Smooth muscle cell (in vitro differentiated cells): Measurements from ENCODE around the gene MACROD1. TPM values are rescaled to one million over a fixed set of nuclear protein-coding genes. Genes with fewer than 3 reads are reported as not detected.

Experiments used
- DNase-seq: peaks from one replicate; lab custom pipeline; 2025; ENCODE audit not compliant: unreplicated experiment; lab: John Stamatoyannopoulos, UW
- H2AFZ ChIP-seq: fragments of 200-600 bp; sonication (generic); 2 replicates; pipeline ENCODE4 v1.6.0; 2016; ENCODE audit warnings: antibody characterized with exemption, low read depth, mild to moderate bottlenecking
- H3F3A ChIP-seq: fragments of 200-600 bp; sonication (generic); 2 replicates; pipeline ENCODE4 v1.6.0; 2017; ENCODE audit warnings: antibody characterized with exemption, low read depth
- H3K27ac ChIP-seq: fragments of 200-600 bp; sonication (generic); 2 replicates; pipeline ENCODE4 v1.5.1; 2016; ENCODE audit warnings: low read depth, mild to moderate bottlenecking
- H3K27me3 ChIP-seq: fragments of 200-600 bp; sonication (generic); 2 replicates; pipeline ENCODE4 v1.6.1; 2016; ENCODE audit warnings: low read depth, mild to moderate bottlenecking
- H3K36me3 ChIP-seq: fragments of 200-600 bp; sonication (generic); 2 replicates; pipeline ENCODE4 v1.5.1; 2016; ENCODE audit warnings: low read depth
- H3K4me1 ChIP-seq: fragments of 200-600 bp; sonication (generic); 2 replicates; pipeline ENCODE4 v1.5.1; 2016; ENCODE audit warnings: low read depth
- H3K4me2 ChIP-seq: fragments of 200-600 bp; sonication (generic); 2 replicates; pipeline ENCODE4 v1.6.0; 2016; ENCODE audit warnings: mild to moderate bottlenecking
- H3K4me3 ChIP-seq: fragments of 200-600 bp; sonication (generic); 2 replicates; pipeline ENCODE4 v1.5.1; 2016; ENCODE audit warnings: mild to moderate bottlenecking
- H3K79me2 ChIP-seq: fragments of 200-600 bp; sonication (generic); 2 replicates; pipeline ENCODE4 v1.6.0; 2016; ENCODE audit warnings: low read depth, mild to moderate bottlenecking
- H3K9ac ChIP-seq: fragments of 200-600 bp; sonication (generic); 2 replicates; pipeline ENCODE4 v1.6.0; 2016; ENCODE audit warnings: low read depth
- H3K9me3 ChIP-seq: fragments of 200-600 bp; sonication (generic); replicated peaks from 2 replicates; pipeline ENCODE4 v1.5.1; 2016; ENCODE audit warnings: low read depth
- H4K20me1 ChIP-seq: fragments of 200-600 bp; sonication (generic); 2 replicates; pipeline ENCODE4 v1.6.0; 2016; ENCODE audit warnings: low read depth
- WGBS: methylation state at CpG from one replicate; pipeline ENCODE4 v1.1.7; 2016; ENCODE audit warnings: low lambda C conversion rate; 5-methylcytosine and 5-hydroxymethylcytosine counted together
- polyA plus RNA-seq: library from polyadenylated mRNA; unstranded; fragments of >200 nt; fragmentation: Nextera tagmentation; extraction: Ambion mirVana; gene quantifications from 2 replicates; pipeline ENCODE4 v1.2.1, GENCODE V29; 2016
- total RNA-seq: library from RNA; depleted of rRNA; stranded (reverse); fragments of >200 nt; gene quantifications from 2 replicates; pipeline ENCODE4 v1.2.3, GENCODE V29; 2014
- TF ChIP-seq, protein P1 (sequence below): fragments of 200-600 bp; sonication (generic); IDR thresholded peaks from 2 replicates; pipeline ENCODE4 v1.5.1; 2017; ENCODE audit warnings: borderline replicate concordance, mild to moderate bottlenecking, antibody characterized with exemption; ENCODE audit not compliant: insufficient read depth, poor library complexity, severe bottlenecking

MACROD1 gene
- total and polyA plus RNA-seq, 2 experiments from 2014 or later, result 9.2 to 32.6 TPM

DNA sequence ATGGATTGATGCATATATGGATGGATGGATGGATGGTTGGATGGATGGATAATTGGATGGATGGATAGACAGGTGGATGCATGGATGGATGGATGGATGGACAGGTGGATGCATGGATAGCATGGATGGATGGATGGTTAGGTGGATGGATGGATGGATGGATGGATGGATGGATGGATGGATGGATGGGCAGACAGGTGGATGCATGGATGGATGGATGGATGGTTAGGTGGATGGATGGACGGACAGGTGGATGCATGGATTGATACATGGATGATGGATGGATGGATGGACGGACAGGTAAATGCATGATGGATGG is 52.5 kb downstream of the MACROD1 start:
- Histone ChIP-seq H3K4me2 (no peak overlapping the region), H3K79me2 (no peaks in the 10 kb centered on the region), H3K4me1 (no peaks in the 10 kb centered on the region), H3F3A (no peaks in the 10 kb centered on the region), H3K4me3 (no peak overlapping the region), H3K27ac (no peak overlapping the region), H4K20me1 (peaks cover 7% of the 10 kb centered on the region), H3K9ac (no peak overlapping the region), H3K36me3 (no peaks in the 10 kb centered on the region), H3K27me3 (no peaks in the 10 kb centered on the region), H2AFZ (no peak overlapping the region), H3K9me3 (no peaks in the 10 kb centered on the region)
- no peak for DNase-seq
- 92% methylated on average over 2 of the region's 2 CpGs for WGBS
- TF ChIP-seq, protein P1, sequence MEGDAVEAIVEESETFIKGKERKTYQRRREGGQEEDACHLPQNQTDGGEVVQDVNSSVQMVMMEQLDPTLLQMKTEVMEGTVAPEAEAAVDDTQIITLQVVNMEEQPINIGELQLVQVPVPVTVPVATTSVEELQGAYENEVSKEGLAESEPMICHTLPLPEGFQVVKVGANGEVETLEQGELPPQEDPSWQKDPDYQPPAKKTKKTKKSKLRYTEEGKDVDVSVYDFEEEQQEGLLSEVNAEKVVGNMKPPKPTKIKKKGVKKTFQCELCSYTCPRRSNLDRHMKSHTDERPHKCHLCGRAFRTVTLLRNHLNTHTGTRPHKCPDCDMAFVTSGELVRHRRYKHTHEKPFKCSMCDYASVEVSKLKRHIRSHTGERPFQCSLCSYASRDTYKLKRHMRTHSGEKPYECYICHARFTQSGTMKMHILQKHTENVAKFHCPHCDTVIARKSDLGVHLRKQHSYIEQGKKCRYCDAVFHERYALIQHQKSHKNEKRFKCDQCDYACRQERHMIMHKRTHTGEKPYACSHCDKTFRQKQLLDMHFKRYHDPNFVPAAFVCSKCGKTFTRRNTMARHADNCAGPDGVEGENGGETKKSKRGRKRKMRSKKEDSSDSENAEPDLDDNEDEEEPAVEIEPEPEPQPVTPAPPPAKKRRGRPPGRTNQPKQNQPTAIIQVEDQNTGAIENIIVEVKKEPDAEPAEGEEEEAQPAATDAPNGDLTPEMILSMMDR, result no peak

DNA sequence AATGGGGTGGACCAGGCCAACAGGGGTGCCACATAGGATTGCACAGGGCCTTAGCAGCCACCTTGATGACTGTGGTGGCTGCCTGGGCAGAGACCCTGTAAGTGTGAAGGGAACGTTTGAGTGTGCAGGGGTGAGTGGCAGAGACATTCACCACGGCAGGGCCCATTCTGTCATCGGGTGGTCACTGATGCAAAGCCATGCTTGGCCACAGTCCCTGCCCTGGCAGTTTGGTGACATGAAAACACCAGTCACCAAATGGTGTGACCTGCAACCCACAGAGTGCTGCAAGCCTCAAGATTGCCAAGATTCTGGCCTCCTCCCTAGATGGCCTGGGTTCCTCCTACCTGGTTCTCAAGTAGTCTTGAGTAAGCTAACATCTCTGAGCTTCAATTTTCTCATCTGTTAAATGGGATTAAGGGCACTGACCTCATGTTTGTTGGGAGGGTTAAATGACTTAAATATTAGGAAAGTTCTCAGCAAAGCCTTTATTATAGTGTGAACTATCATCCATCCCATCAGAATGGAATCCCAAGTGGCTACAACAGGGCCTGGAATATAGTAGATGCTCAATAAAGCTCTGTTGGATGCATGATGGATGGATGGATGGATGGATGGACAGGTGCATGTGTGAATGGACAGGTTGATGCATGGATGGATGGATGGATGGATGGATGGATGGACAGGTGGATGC is 53.0 kb downstream of the MACROD1 start:
- Histone ChIP-seq H3K4me2 (no peak overlapping the region), H3K9me3 (no peaks in the 10 kb centered on the region), H2AFZ (no peak overlapping the region), H4K20me1 (peaks cover 7% of the 10 kb centered on the region), H3K4me1 (no peaks in the 10 kb centered on the region), H3K79me2 (no peaks in the 10 kb centered on the region), H3K9ac (no peak overlapping the region), H3K27ac (no peak overlapping the region), H3K36me3 (no peaks in the 10 kb centered on the region), H3K27me3 (no peaks in the 10 kb centered on the region), H3F3A (no peaks in the 10 kb centered on the region), H3K4me3 (no peak overlapping the region)
- DNase-seq, result no peak
- TF ChIP-seq, protein P1, result no peak
- 48% methylated on average over 3 of the region's 3 CpGs for WGBS

DNA sequence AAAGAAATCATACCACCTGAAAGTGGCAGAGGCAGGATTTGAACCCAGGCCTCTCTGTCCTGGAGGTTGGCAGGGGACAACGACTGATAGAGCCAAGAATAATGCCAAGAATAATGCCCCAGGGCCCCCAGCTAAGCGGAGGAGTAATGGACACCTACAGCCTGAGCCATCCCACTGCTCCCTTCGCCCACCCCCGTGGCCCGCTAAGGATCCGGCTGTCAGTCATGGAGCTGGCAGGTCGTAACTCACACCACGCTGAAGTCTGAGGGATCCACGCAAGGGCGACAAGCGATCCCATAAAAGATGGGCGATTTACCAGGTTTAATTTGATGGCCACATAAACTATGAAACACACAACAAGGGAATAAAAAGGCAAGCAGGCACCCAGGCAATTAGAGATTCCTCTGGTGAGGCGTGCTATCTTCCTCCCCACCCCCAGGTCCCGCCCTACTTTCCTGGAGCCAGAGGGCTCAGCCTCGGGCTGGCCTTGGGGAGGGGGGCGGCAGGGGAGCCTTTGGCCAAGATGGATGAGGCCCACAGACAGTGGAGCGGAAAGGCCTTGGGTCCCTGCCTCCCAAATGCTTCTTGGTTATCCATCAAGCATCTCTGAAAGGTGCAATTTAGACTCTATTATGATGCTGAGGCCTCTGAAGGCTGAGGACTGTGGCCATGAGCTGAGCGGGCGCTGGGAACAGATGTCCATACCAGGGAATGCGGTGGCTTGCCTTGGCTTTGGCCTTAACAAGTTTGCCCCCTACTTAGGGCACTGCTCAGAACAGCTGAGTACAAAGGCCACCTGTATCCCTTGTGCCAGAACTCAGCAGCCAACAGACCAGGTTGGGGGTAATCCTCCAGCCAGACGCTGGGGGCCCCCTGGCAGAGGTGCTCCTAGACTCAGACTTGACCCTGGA is 55.2 kb downstream of the MACROD1 start:
- H3K4me2 ChIP-seq, result no peak overlapping the region
- no peaks in the 10 kb centered on the region for H3K36me3 ChIP-seq
- no peak for DNase-seq
- 82% methylated on average over 16 of the region's 21 CpGs for WGBS
- H3K27me3 ChIP-seq, result no peaks in the 10 kb centered on the region
- H3K4me1 ChIP-seq, result no peaks in the 10 kb centered on the region
- no peaks in the 10 kb centered on the region for H3K79me2 ChIP-seq
- TF ChIP-seq, protein P1, result no peak
- no peak overlapping the region for H2AFZ ChIP-seq
- H4K20me1 ChIP-seq, result peaks cover 7% of the 10 kb centered on the region
- H3F3A ChIP-seq, result no peaks in the 10 kb centered on the region
- H3K9ac ChIP-seq, result no peak overlapping the region
- no peaks in the 10 kb centered on the region for H3K9me3 ChIP-seq
- H3K4me3 ChIP-seq, result no peak overlapping the region
- no peak overlapping the region for H3K27ac ChIP-seq
